Measurements from ENCODE around the gene CTDSPL.

DNA sequence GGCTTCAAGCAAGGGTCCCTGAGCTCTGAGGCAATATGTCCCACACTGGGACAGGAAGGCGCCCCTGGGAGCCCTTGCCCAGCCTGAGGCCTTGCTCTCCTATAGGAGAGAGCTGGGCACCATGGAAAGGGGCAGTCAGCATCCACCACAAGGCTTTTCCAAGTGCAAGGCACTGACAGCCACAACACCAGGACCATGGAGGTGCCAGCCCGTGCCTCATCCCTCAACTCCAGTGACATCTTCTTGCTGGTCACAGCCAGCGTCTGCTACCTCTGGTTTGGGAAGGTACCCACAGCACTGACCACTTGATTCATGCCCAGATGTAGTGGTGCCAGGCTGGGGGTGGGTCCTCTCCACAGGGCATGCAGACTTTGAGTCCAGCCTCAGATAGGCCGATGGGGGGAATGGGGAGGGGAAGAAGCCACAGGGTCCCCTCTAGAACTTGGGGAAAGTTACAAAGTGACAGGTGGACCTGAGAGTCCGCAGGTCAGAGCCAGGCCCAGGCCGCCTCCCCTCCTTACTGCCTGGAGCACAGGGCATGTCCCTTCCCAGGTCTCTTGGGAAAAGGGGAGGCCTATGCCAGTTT is 140.7 kb downstream of the CTDSPL start:
- TF ChIP-seq, protein P1, sequence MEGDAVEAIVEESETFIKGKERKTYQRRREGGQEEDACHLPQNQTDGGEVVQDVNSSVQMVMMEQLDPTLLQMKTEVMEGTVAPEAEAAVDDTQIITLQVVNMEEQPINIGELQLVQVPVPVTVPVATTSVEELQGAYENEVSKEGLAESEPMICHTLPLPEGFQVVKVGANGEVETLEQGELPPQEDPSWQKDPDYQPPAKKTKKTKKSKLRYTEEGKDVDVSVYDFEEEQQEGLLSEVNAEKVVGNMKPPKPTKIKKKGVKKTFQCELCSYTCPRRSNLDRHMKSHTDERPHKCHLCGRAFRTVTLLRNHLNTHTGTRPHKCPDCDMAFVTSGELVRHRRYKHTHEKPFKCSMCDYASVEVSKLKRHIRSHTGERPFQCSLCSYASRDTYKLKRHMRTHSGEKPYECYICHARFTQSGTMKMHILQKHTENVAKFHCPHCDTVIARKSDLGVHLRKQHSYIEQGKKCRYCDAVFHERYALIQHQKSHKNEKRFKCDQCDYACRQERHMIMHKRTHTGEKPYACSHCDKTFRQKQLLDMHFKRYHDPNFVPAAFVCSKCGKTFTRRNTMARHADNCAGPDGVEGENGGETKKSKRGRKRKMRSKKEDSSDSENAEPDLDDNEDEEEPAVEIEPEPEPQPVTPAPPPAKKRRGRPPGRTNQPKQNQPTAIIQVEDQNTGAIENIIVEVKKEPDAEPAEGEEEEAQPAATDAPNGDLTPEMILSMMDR (conservative IDR thresholded peaks at IDR 0.05) = no peak
- no peak for TF ChIP-seq EZH2 (IDR thresholded peaks at IDR 0.05; ENCODE audit: low read depth)

Measured in PC-9 (cell line).